MM.1S (cell line): ENCODE data around the gene FES.

Source experiments
- DNase-seq: peaks from one replicate; pipeline ENCODE4 v3.0.0-alpha.2; 2015
- H2AFZ ChIP-seq: fragments of 300-600 bp; sonication (generic); 2 replicates; pipeline ENCODE4 v1.6.0; 2016; ENCODE audit warnings: antibody characterized with exemption, low read length
- H3F3A ChIP-seq: fragments of 300-600 bp; sonication (generic); 2 replicates; pipeline ENCODE4 v1.6.1; 2016; ENCODE audit warnings: mild to moderate bottlenecking, antibody characterized with exemption, low read length, moderate library complexity, mixed read lengths; ENCODE audit not compliant: insufficient read depth
- H3K27ac ChIP-seq: fragments of 300-600 bp; sonication (generic); 2 replicates; pipeline ENCODE4 v1.5.1; 2016; ENCODE audit warnings: mild to moderate bottlenecking, low read length
- H3K27me3 ChIP-seq: fragments of 300-600 bp; sonication (generic); replicated peaks from 2 replicates; pipeline ENCODE4 v1.6.0; 2016; ENCODE audit warnings: low read length; ENCODE audit not compliant: insufficient read depth
- H3K36me3 ChIP-seq: fragments of 300-600 bp; sonication (generic); replicated peaks from 2 replicates; pipeline ENCODE4 v1.6.1; 2016; ENCODE audit warnings: mild to moderate bottlenecking, low read length, mixed read lengths; ENCODE audit not compliant: insufficient read depth
- H3K4me1 ChIP-seq: fragments of 300-600 bp; sonication (generic); 2 replicates; pipeline ENCODE4 v1.6.1; 2016; ENCODE audit warnings: low read length, mixed read lengths
- H3K4me2 ChIP-seq: fragments of 300-600 bp; sonication (generic); 2 replicates; pipeline ENCODE4 v1.6.0; 2016; ENCODE audit warnings: low read depth, low read length
- H3K4me3 ChIP-seq: fragments of 300-600 bp; sonication (generic); 2 replicates; pipeline ENCODE4 v1.5.1; 2016; ENCODE audit warnings: low read length, mixed read lengths
- H3K79me2 ChIP-seq: fragments of 300-600 bp; sonication (generic); 2 replicates; pipeline ENCODE4 v1.6.1; 2016; ENCODE audit warnings: mixed run types, low read length, mixed read lengths
- H3K9ac ChIP-seq: fragments of 300-600 bp; sonication (generic); 2 replicates; pipeline ENCODE4 v1.6.1; 2016; ENCODE audit warnings: low read length, mixed read lengths
- H3K9me2 ChIP-seq: fragments of 300-600 bp; sonication (generic); replicated peaks from 2 replicates; pipeline ENCODE4 v1.6.1; 2016; ENCODE audit warnings: mild to moderate bottlenecking, low read length, mixed read lengths; ENCODE audit not compliant: insufficient read depth
- H3K9me3 ChIP-seq: fragments of 300-600 bp; sonication (generic); replicated peaks from 2 replicates; pipeline ENCODE4 v1.6.1; 2016; ENCODE audit warnings: mild to moderate bottlenecking, low read length, mixed read lengths; ENCODE audit not compliant: insufficient read depth
- H4K20me1 ChIP-seq: fragments of 300-600 bp; sonication (generic); 2 replicates; pipeline ENCODE4 v1.6.1; 2016; ENCODE audit warnings: mild to moderate bottlenecking, low read length, moderate library complexity, mixed read lengths; ENCODE audit not compliant: insufficient read depth
- EZH2 ChIP-seq: fragments of 300-600 bp; sonication (generic); optimal IDR thresholded peaks from 2 replicates; pipeline ENCODE3; 2017; ENCODE audit warnings: low read depth, mild to moderate bottlenecking, antibody characterized with exemption, low read length, mixed read lengths
- EZH2phosphoT487 ChIP-seq: fragments of 300-600 bp; sonication (generic); IDR thresholded peaks from 2 replicates; pipeline ENCODE4 v1.6.1; 2018; ENCODE audit warnings: antibody characterized with exemption, low read length
- TF ChIP-seq, protein P1 (sequence below): fragments of 300-600 bp; sonication (generic); IDR thresholded peaks from 2 replicates; pipeline ENCODE4 v1.5.1; 2016; ENCODE audit warnings: antibody characterized with exemption, low read length, mixed read lengths

The FES gene

DNA sequence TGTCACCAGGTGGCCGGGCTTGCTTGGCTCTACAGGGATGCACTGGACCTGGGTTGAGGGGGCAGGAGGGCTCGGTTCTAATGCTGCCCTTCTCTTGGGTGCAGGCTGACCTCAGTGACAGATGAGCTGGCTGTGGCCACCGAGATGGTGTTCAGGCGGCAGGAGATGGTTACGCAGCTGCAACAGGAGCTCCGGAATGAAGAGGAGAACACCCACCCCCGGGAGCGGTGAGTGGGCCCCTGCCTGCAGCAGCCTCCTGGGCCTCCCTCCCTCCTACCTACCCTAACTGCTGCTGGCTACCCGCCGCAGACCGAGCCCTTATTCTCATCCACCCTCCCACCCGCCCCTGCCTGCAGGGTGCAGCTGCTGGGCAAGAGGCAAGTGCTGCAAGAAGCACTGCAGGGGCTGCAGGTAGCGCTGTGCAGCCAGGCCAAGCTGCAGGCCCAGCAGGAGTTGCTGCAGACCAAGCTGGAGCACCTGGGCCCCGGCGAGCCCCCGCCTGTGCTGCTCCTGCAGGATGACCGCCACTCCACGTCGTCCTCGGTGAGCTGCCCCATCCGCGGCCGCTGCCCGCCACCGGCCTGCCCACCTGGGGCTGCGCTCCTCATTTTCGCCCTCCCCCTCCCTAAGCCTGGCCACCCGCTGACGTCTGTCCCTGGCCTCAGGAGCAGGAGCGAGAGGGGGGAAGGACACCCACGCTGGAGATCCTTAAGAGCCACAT lies 5.6 kb downstream of the FES start:
- no peak for DNase-seq
- no peak overlapping the region for H3K9ac ChIP-seq
- H3K27me3 ChIP-seq, result peaks cover 10% of the 10 kb centered on the region; the same call in 1 of the 2 replicates
- H3K9me3 ChIP-seq, result no peaks in the 10 kb centered on the region
- no peaks in the 10 kb centered on the region for H3K9me2 ChIP-seq
- no peak overlapping the region for H2AFZ ChIP-seq
- H3K36me3 ChIP-seq, result no peaks in the 10 kb centered on the region
- H3K4me2 ChIP-seq, result no peak overlapping the region
- H3K4me3 ChIP-seq, result no peak overlapping the region
- H4K20me1 ChIP-seq, result no peaks in the 10 kb centered on the region
- no peak overlapping the region for H3K27ac ChIP-seq
- TF ChIP-seq EZH2 (no peak), EZH2phosphoT487 (no peak)
- no peaks in the 10 kb centered on the region for H3K79me2 ChIP-seq
- H3K4me1 ChIP-seq, result no peaks in the 10 kb centered on the region
- no peaks in the 10 kb centered on the region; the same call in 1 of the 2 replicates for H3F3A ChIP-seq

DNA sequence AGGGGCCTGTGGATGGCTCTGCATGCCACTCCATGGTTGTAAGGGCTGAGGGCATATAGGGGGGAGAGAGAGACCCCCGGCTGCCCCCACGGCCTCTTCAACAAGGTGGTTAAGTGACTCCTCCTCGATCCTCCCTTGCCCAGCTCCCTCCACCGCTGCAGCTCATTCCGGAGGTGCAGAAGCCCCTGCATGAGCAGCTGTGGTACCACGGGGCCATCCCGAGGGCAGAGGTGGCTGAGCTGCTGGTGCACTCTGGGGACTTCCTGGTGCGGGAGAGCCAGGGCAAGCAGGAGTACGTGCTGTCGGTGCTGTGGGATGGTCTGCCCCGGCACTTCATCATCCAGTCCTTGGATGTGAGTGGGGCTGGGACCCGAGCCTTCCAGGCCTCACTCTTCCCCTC lies 6.5 kb downstream of the FES start:
- Histone ChIP-seq H3K27me3 (peaks cover 10% of the 10 kb centered on the region; the same call in 1 of the 2 replicates), H3K4me3 (no peak overlapping the region), H3K4me2 (no peak overlapping the region), H3K4me1 (no peaks in the 10 kb centered on the region), H3K9me3 (no peaks in the 10 kb centered on the region), H3F3A (no peaks in the 10 kb centered on the region), H3K79me2 (no peaks in the 10 kb centered on the region), H3K9ac (no peak overlapping the region), H4K20me1 (no peaks in the 10 kb centered on the region), H2AFZ (no peak overlapping the region), H3K27ac (no peak overlapping the region), H3K36me3 (no peaks in the 10 kb centered on the region), H3K9me2 (no peaks in the 10 kb centered on the region)
- no peak for DNase-seq
- TF ChIP-seq EZH2 (no peak), EZH2phosphoT487 (no peak)
- TF ChIP-seq, protein P1, sequence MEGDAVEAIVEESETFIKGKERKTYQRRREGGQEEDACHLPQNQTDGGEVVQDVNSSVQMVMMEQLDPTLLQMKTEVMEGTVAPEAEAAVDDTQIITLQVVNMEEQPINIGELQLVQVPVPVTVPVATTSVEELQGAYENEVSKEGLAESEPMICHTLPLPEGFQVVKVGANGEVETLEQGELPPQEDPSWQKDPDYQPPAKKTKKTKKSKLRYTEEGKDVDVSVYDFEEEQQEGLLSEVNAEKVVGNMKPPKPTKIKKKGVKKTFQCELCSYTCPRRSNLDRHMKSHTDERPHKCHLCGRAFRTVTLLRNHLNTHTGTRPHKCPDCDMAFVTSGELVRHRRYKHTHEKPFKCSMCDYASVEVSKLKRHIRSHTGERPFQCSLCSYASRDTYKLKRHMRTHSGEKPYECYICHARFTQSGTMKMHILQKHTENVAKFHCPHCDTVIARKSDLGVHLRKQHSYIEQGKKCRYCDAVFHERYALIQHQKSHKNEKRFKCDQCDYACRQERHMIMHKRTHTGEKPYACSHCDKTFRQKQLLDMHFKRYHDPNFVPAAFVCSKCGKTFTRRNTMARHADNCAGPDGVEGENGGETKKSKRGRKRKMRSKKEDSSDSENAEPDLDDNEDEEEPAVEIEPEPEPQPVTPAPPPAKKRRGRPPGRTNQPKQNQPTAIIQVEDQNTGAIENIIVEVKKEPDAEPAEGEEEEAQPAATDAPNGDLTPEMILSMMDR, result no peak

DNA sequence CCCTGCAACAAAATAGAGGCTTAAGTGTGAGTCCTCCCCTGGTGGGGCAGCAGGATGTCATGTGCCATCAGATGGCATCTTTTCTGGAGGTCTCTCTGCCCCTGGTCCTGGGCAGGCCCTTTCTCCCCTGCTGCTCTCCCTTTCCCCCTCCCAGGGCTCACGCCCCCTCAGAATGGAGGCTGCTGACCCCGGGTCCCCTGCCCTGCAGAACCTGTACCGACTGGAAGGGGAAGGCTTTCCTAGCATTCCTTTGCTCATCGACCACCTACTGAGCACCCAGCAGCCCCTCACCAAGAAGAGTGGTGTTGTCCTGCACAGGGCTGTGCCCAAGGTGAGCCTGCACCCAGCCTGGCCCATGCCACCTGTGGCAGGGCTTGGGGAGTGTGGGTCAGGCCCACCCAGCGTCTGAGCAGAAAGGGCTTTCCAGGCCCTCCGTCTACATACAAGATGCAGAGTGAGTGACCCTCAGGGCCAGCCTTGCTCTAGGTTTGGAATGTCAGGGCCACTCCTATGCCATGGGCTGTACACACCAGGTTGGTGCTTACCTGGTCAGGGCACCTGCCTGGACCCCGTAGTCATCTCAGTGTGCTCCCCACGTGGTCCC lies 7.1 kb downstream of the FES start:
- TF ChIP-seq, protein P1, result no peak
- no peak for TF ChIP-seq EZH2
- no peak for TF ChIP-seq EZH2phosphoT487
- no peaks in the 10 kb centered on the region for H4K20me1 ChIP-seq
- no peaks in the 10 kb centered on the region for H3K79me2 ChIP-seq
- DNase-seq, result no peak
- no peak overlapping the region for H3K27ac ChIP-seq
- no peak overlapping the region for H3K4me2 ChIP-seq
- H3K27me3 ChIP-seq, result peaks cover 10% of the 10 kb centered on the region; the same call in 1 of the 2 replicates
- no peak overlapping the region for H3K4me3 ChIP-seq
- no peaks in the 10 kb centered on the region for H3K9me3 ChIP-seq
- H2AFZ ChIP-seq, result no peak overlapping the region
- H3K9ac ChIP-seq, result no peak overlapping the region
- H3F3A ChIP-seq, result no peaks in the 10 kb centered on the region
- H3K36me3 ChIP-seq, result no peaks in the 10 kb centered on the region
- H3K4me1 ChIP-seq, result 0 out of 2 replicates have a peak, but pooled peaks cover 1% of the 10 kb centered on the region
- no peaks in the 10 kb centered on the region for H3K9me2 ChIP-seq

DNA sequence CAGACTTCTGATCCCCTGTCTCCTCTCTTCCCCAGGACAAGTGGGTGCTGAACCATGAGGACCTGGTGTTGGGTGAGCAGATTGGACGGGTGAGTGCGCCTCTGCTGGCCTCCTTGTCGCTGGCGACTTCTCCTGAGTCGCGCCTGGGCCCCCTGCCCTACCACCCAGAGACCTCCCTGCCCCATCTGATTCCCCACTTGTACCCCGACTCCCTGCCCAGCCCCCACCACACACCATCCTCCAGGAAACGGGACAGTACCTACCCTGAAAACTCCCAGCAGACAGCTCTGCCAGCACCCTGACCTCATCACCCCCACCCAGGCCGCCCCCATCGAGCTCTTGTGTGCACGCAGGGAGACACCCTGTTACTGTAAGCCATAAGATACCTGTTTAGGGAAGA lies 7.7 kb downstream of the FES start:
- Histone ChIP-seq H3K36me3 (no peaks in the 10 kb centered on the region), H2AFZ (no peak overlapping the region), H3K4me2 (no peak overlapping the region), H3K4me3 (no peak overlapping the region), H3K27ac (no peak overlapping the region), H3K27me3 (peaks cover 10% of the 10 kb centered on the region; the same call in 1 of the 2 replicates), H4K20me1 (no peaks in the 10 kb centered on the region), H3K4me1 (0 out of 2 replicates have a peak, but pooled peaks cover 3% of the 10 kb centered on the region), H3K79me2 (no peaks in the 10 kb centered on the region), H3K9me3 (no peaks in the 10 kb centered on the region), H3K9ac (no peak overlapping the region), H3F3A (no peaks in the 10 kb centered on the region), H3K9me2 (no peaks in the 10 kb centered on the region)
- DNase-seq, result no peak
- TF ChIP-seq EZH2phosphoT487, result no peak
- TF ChIP-seq EZH2, result no peak
- TF ChIP-seq, protein P1, result no peak
